SH-SY5Y (cell line): ENCODE results near the gene RNF222.

Experiments
- GATA2 ChIP-seq: IDR thresholded peaks from 2 replicates; pipeline ENCODE4 v1.6.1; 2011; ENCODE audit warnings: mild to moderate bottlenecking, low read depth, low read length
- GATA3 ChIP-seq: IDR thresholded peaks from 2 replicates; pipeline ENCODE4 v1.6.1; 2011; ENCODE audit warnings: low read depth, mild to moderate bottlenecking, low read length, moderate library complexity

RNF222 gene, protein sequence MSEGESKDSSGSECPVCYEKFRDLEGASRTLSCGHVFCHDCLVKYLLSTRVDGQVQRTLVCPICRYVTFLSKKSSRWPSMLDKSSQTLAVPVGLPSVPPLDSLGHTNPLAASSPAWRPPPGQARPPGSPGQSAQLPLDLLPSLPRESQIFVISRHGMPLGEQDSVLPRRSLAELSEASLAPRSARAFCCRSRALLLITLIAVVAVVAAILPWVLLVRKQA

DNA sequence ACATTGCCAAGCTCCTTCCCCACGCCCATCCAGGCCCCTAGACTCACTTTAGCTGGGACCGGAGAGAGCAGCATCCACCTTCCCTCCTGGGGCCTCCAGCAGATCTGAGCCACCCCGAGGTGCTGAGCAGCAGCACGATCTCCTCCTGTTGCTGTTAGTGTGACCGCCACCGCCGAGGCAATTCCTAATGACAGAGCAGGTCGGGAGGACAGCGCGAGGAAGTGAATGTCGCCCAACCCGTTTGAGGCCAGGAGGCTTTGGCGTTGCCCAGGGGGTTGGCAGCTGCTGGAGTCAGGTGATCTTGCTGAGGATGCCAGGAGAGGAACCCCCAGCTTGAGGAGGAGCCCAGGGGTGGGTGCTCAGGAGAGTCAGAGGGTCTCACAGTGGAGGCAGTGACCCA, at the start of gene RNF222:
Gene RNF222 (minus strand): TSS at position 192 of the 400 bp plus-strand sequence. CDS start 4,366 bp downstream, outside the sequence.
- TF ChIP-seq GATA3 (no peak), GATA2 (no peak)

DNA sequence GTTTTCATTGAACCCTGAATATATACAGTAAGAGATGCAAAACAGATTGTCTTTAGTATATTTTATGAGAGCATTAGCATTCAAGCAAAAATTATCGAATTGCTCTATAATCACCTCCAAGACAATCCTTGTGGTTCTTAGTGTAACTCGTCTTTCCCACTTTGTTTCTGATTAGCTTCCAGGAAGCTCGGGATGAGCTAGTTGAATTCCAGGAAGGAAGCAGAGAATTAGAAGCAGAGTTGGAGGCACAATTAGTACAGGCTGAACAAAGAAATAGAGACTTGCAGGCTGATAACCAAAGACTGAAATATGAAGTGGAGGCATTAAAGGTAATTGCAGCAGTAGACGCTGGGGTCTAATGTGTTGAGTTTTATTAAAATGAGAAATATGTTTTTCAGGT, 47.9 kb upstream of the RNF222 start:
- TF ChIP-seq GATA3 (no peak), GATA2 (no peak)

- TF ChIP-seq GATA2 (no peak), GATA3 (no peak)
Observed at GRCh38 chr17:8444494-8444893, 46.9 kb upstream of the RNF222 start.

DNA sequence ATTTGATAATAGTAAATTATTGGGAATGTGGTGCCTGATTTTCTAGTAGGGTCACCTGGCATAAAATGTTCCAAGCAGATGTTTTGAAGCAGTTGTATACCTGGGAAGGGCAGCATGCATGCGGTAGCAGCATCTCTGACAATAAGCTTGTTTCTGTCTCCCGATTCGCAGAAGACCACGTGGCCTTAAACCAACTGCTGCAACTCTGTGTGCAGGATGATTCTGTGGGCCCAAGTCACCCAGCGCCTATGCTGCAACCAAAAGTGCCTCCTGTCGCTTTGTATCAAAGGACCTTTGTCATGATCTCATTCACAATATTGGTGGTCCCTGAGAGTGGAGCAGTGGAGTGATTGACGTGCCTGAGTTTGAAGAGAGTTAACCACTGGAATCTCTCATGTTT, 46.1 kb upstream of the RNF222 start:
- no peak for TF ChIP-seq GATA2
- TF ChIP-seq GATA3 = no peak

- no peak for TF ChIP-seq GATA2
- TF ChIP-seq GATA3 = no peak
Observed at GRCh38 chr17:8442310-8442709, 44.7 kb upstream of the RNF222 start.

DNA sequence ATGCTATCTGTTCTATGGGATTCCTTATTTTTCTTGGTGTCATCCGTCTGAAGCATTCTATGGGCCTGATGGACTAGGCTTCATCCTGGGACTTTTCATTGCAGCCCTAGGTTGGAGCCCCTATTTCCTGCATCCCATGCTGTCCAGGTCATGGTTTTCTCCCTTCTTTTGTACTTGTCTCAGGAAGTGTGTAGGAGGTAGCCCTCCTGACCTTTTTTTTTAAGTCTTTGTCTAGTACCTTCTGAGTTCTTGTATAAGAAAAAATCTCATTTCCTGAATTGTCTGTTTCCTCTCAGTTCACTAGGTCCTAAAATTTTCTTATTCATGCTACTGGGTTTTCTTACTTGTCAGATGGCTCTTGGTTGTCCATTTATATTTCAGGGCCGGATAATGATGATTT, 44.1 kb upstream of the RNF222 start:
- TF ChIP-seq GATA3 (no peak), GATA2 (no peak)

- TF ChIP-seq GATA2 = no peak
- no peak for TF ChIP-seq GATA3
Observed at GRCh38 chr17:8439681-8440080, 42.1 kb upstream of the RNF222 start.

GRCh38 chr17:8438441-8438840, 40.8 kb upstream of the RNF222 start:
- TF ChIP-seq GATA2 (no peak), GATA3 (no peak)

GRCh38 chr17:8436844-8437171, 39.2 kb upstream of the RNF222 start:
- no peak for TF ChIP-seq GATA2

- no peak for TF ChIP-seq GATA2
- no peak for TF ChIP-seq GATA3
Observed at GRCh38 chr17:8436169-8436843, 38.7 kb upstream of the RNF222 start.

DNA sequence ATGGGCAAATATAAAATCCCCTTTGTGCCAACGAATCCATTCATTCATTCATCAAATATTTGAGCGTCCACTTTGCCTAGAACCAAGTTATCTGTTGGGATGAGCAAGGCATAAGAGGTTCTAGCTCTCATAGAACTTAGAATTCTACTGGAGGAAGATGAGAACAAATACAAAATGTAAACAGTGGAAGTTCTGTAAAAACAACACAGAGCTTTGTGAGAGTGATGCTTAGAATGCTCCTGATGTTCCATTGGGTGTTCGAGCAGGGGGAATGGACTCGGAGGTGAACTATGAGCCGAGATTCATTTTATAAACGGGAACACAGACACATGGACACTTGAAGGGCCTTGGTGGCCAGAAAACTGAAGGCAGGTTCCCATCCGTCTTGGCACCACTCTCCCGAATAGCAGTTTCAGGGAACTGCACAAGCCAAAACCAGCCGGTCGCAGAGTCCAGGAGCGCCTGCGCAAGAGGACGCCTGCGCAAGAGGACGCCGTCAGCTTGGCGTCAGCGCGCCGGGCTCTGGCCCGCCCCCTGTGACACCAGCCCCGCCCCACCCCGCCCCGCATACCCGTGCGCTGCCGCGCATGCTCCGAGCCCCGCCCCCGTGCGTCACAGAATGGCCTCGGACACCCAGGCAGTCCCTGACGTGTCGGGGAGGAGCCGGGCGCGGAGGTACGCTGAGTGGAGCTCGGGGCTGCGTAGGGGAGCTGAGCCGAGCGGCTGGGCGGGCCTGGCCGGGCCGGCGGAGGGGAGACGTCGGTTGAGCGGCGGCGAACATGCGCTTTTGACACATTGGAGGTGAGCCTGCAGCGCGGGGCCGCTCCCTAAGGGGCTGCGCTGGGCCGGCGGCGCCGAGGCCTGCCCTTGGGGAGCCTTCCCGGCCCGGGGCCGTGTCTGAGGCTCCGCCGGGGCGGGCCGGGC, 37.9 kb upstream of the RNF222 start, which contains the start of gene NDEL1:
Gene NDEL1 (plus strand): TSS at position 640 of the 924 bp plus-strand sequence. CDS start 8,388 bp downstream, outside the sequence.
- no peak for TF ChIP-seq GATA3
- no peak for TF ChIP-seq GATA2

DNA sequence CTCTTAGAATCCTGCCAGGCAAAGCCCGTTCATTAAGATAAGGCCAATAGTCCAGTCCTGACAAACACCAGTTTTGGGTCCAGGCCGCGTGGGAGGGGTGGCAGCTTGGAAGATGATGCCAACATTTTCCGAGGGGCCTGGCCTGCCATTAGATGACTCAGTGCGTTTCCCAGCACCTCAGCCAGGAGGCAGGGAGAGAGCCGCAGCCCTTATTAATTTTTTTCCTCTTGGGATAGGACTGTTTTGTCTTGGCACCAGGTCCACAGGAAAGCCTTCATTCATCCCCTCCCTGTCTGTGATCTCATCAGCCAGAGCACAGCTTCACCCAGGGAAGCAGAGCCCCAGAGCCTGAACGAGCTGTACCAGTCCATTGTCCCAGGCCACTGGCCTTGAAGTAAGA, 33.3 kb upstream of the RNF222 start:
- TF ChIP-seq GATA2 = no peak
- TF ChIP-seq GATA3 = no peak

DNA sequence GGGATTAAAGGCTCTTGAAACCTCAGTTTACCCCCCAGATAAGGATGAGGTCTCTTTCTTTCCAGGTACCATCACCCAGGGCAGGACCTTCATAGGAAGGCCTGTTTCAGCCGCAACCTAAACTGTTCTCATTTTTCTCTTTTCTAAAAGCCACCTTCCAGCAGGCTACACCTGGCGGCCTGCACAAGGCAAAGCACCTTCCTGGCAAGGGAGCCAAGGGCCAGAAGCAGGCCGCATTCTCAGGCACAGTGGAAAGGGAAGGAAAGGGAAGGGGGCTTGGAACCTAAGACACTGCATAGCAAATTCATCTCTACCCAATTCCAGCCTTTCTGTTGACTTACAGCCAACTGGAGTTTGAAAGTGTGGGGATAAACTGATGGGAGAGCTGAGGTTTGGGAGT, 29.2 kb upstream of the RNF222 start:
- TF ChIP-seq GATA2 (no peak), GATA3 (no peak)

- TF ChIP-seq GATA3 (no peak), GATA2 (no peak)
Observed at GRCh38 chr17:8426094-8426720, 28.6 kb upstream of the RNF222 start.
